GM21723 (cell line): Measurements from ENCODE around the gene CDKAL1.
"Not testable (repeated sequence)": the region's sequence is repeated elsewhere in the genome, so short reads cannot be mapped to it uniquely, and the experiment has no call there.

Experiments used
- ATAC-seq: cut with Tn5 transposase; IDR thresholded peaks from one replicate; pipeline ENCODE4 v1.9.1; 2021; ENCODE audit warnings: mild to moderate bottlenecking, moderate library complexity; ENCODE audit not compliant: unreplicated experiment

CDKAL1 gene

GRCh38 chr6:21186479-21187055 is 652.3 kb downstream of the CDKAL1 start:
- no peak for ATAC-seq

- no peak for ATAC-seq
These were observed 653.2 kb downstream of the CDKAL1 start for GRCh38 chr6:21187485-21187884.

DNA sequence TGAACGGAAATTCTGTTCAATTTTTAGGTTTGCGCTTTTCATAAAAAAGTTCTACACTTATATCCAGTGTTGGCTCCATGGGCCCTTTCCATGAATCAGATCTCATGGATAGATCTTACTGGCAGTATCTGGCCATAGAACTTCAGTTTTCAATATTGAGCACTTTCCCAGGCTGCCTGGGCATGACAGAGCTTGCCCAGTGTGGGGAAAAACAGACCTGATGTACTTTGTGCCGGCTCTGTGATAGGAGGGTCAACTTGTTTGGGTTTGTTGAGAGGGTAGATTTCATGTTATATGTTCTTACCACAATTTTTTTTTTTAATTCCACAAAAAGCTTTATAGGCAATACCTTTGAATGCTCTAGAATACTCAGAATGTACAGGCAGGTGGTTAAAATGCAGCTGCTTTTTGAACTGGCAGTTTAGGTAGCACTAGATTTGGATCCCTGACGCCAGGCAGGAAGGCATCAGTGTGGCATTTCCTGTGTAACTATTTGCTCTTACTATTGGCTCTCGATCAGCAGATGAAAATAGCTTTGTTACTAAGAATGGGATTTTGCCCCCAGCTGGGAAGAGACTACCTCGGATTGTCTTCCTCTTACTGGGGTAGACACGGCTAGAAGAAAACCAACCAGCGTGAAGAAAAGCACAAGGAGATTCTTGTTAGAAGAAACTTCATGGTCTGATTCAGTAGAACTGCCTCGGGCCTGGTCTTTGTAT is 654.4 kb downstream of the CDKAL1 start:
- peak; percentile 45 for ATAC-seq

- ATAC-seq: no peak
These were observed 655.5 kb downstream of the CDKAL1 start for GRCh38 chr6:21189759-21190158.

DNA sequence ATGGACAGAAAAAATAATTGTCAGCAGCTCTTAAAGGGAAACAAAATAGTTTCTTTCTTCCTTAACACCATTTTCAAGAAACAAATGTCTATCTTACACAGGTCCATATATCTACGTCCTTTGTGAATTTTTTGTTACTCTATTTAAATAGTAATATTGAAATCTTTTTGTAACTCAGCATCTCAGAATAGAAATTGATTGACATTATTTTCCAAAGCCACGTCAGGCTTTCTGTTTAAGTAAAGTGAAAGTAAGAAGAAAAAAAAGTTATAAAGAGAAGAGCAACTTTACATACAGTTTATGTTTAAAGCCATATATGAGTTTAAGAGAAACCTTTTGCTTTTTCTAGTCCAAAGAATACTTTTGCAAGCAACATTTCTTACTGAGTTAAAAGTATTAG is 656.4 kb downstream of the CDKAL1 start:
- ATAC-seq: no peak

DNA sequence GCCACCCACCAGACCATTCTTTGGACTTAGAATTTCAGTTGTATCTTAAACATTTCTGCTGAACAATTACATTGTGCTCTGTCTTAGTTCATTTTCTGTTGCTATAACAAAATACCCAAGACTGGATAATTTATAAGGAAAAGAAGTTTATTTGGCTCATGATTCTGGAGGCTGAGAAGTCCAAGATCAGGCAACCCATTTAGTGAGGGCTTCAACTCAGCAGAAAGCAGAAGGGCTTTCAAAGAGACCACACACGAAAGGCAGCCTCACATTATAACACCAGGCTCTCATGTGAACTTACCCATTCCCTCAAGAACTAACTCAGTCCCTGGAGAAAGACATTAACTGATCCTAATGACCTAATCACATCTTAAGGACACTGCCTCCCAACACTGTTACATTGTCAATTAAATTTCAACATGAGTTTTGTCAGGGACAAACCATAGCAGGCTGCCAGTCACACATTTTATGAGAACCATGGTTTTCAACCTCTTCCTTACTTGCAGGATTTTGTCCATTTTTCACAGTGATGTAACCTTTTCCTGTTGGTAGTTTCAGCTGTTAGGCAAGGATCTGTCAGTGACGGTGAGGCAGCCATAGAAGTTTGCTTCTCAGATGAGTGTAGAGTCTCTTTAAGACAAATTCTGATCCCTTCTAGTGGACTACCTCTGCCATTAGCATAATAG is 659.7 kb downstream of the CDKAL1 start:
- no peak for ATAC-seq

- ATAC-seq: not testable (repeated sequence)
These were observed 661.0 kb downstream of the CDKAL1 start for GRCh38 chr6:21195301-21195700.

GRCh38 chr6:21198032-21198640 is 663.9 kb downstream of the CDKAL1 start:
- ATAC-seq: no peak

GRCh38 chr6:21199262-21199661 is 665.0 kb downstream of the CDKAL1 start:
- no peak for ATAC-seq

GRCh38 chr6:21200134-21200870 is 666.0 kb downstream of the CDKAL1 start:
- ATAC-seq: no peak

DNA sequence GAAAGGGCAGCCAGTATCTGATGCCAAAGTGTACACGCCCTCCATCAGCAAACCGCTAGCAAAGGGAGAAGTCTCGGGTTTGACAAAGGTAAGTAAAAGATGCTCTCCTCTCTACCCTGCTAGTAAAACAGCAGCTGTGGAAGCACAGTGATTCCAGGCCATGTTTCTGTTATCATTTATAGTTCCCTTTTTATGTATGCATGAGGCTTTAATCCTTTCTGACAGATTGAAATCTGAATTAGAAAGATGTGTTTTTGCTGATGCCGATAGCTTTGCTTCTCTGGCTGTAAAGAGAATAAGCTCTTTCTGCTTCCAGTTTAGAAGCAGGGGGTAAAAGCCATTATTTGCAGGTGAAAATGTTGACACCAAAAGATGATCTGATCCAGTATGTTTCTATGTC is 666.9 kb downstream of the CDKAL1 start:
- no peak for ATAC-seq

- no peak for ATAC-seq
These were observed 667.5 kb downstream of the CDKAL1 start for GRCh38 chr6:21201637-21202350.

DNA sequence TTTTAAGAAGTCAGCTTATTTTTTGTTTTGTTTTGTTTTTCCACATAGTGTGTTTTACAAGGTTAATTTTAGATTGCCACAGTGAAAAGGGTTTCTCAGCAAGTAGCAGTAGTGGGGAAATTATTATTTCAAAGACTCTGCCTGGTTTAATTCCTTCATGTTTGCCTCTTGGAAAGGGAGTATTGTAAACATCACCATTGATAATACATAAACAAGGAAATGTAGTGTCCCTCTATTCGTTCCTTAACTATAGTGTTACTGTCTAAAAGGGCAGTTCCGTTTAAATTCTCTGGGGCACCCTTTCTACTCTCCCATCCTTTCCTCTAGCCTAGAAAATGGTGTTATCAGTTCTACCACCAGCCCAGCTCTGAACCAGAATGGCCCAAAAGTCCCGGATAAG is 668.3 kb downstream of the CDKAL1 start:
- ATAC-seq: no peak

- no peak for ATAC-seq
These were observed 670.7 kb downstream of the CDKAL1 start for GRCh38 chr6:21204951-21205350.

GRCh38 chr6:21208081-21208795 is 674.0 kb downstream of the CDKAL1 start:
- ATAC-seq: no peak

- no peak for ATAC-seq
These were observed 674.5 kb downstream of the CDKAL1 start for GRCh38 chr6:21208796-21209186.

- ATAC-seq: peak; percentile 64
These were observed 679.2 kb downstream of the CDKAL1 start for GRCh38 chr6:21213492-21213891.

DNA sequence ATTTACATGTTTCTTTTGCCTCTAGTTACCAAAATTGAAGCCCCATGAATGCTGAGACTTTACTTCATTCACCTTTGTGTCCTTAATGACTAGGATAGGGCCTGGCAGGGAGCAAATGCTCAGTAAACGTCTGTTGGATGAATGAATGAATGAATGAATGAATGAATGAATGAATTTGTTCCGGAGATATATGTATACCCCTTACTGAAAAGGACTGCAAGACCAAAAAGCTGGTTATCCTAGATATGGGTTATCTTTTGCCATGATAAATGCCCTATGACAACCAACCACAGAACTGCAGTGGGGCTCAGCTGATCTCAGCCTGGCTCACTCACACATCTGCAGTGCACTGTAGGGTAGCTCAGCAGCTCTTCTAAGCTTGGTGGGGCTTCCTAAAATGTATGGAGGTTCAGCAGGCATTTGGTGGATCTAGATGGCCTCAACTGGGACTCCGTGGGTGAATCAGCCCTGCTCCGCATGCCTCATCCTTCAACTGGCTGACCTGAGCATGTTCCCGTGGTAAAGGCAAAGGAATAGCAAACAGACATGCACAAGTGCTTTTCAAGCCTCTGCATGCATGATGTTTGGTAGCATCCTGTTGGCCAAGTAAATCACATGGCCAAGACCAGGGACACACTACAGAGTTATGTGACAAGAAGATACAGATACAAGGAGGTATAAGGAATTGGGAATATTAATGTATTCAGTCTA is 680.6 kb downstream of the CDKAL1 start:
- ATAC-seq: no peak

DNA sequence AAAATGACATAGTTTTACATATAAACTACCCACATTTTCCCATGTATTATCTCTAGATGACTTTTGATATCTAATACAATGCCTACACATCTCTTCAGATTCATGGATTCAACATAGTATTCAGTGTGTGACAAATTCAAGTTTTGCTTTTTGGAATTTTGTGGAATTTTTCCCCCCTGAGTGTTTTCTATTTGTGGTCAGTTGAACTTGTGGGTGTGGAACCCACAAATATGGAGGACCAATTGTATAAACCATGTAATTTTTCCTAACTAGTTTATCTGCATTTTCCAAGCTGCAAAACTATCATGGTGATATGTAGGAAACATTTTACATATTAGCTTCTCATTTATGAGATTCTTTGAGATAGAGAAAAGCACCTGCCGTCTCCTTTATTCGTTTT is 685.0 kb downstream of the CDKAL1 start:
- no peak for ATAC-seq
